RWPE2 (cell line): ENCODE measurements around the gene MBNL2.

Source experiments
- ATAC-seq: fragments of 200-7000 bp; cut with Tn5 transposase; 3 replicates; pipeline ENCODE4 v1.9.1; 2021; ENCODE audit warnings: low read depth
- DNase-seq: peaks from one replicate; pipeline ENCODE4 v3.0.0-alpha.2; 2020; ENCODE audit warnings: low spot score
- H3K27ac ChIP-seq: fragments of 450-650 bp; 2 replicates; pipeline ENCODE4 v1.5.1; 2017; ENCODE audit warnings: mild to moderate bottlenecking; ENCODE audit not compliant: poor library complexity, severe bottlenecking
- H3K27me3 ChIP-seq: fragments of 250-450 bp; sonication (Bioruptor Pico); 2 replicates; pipeline ENCODE4 v1.5.1; 2021; ENCODE audit warnings: mild to moderate bottlenecking, moderate library complexity; ENCODE audit not compliant: insufficient read depth, poor library complexity, severe bottlenecking
- H3K36me3 ChIP-seq: fragments of 250-450 bp; sonication (Bioruptor Pico); 2 replicates; pipeline ENCODE4 v1.5.1; 2020; ENCODE audit warnings: low read depth, mild to moderate bottlenecking, moderate library complexity
- H3K4me1 ChIP-seq: fragments of 250-450 bp; sonication (Bioruptor Pico); 2 replicates; pipeline ENCODE4 v1.5.1; 2021; ENCODE audit warnings: mild to moderate bottlenecking, moderate library complexity; ENCODE audit not compliant: insufficient read depth, poor library complexity, severe bottlenecking
- H3K4me3 ChIP-seq: fragments of 250-450 bp; sonication (Bioruptor Pico); 2 replicates; pipeline ENCODE4 v1.5.1; 2021; ENCODE audit warnings: mild to moderate bottlenecking, moderate library complexity; ENCODE audit not compliant: severe bottlenecking
- H3K9me3 ChIP-seq: fragments of 250-450 bp; sonication (Bioruptor Pico); 2 replicates; pipeline ENCODE4 v1.5.1; 2021; ENCODE audit warnings: mild to moderate bottlenecking, moderate library complexity; ENCODE audit not compliant: severe bottlenecking
- TF ChIP-seq, protein P1 (sequence below): fragments of 450-650 bp; IDR thresholded peaks from one replicate; pipeline ENCODE4 v1.5.1; 2017; ENCODE audit warnings: mild to moderate bottlenecking, moderate library complexity; ENCODE audit not compliant: poor library complexity, severe bottlenecking

MBNL2 gene

GRCh38 chr13:97392020-97392419 lies 169.9 kb downstream of the MBNL2 start:
- Histone ChIP-seq H3K9me3 (no peaks in the 10 kb centered on the region), H3K27ac (no peak overlapping the region), H3K4me1 (peaks cover 7% of the 10 kb centered on the region), H3K4me3 (no peak overlapping the region), H3K27me3 (no peaks in the 10 kb centered on the region), H3K36me3 (no peaks in the 10 kb centered on the region)
- DNase-seq (no peak), ATAC-seq (no peak)
- TF ChIP-seq, protein P1, sequence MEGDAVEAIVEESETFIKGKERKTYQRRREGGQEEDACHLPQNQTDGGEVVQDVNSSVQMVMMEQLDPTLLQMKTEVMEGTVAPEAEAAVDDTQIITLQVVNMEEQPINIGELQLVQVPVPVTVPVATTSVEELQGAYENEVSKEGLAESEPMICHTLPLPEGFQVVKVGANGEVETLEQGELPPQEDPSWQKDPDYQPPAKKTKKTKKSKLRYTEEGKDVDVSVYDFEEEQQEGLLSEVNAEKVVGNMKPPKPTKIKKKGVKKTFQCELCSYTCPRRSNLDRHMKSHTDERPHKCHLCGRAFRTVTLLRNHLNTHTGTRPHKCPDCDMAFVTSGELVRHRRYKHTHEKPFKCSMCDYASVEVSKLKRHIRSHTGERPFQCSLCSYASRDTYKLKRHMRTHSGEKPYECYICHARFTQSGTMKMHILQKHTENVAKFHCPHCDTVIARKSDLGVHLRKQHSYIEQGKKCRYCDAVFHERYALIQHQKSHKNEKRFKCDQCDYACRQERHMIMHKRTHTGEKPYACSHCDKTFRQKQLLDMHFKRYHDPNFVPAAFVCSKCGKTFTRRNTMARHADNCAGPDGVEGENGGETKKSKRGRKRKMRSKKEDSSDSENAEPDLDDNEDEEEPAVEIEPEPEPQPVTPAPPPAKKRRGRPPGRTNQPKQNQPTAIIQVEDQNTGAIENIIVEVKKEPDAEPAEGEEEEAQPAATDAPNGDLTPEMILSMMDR: no peak

DNA sequence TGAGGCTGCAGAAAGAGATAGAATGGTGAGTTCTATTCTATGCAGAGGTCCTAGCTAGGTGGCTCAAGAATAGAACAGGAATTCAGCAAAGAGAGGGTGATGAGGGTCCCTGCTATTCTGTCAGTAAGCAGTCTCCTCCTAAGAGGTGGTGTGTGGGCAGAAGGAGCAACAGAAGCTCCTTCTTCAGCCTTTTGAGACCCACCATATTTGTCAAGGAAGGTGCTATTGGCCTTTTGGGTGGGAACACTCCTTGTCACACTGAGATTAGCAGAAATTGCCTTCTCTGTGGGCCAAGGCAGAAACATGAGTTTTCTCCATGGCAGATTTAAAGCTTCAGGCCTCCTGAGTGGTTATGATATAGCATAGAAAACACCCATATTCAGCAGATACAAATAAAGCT lies 172.4 kb downstream of the MBNL2 start:
- no peaks in the 10 kb centered on the region for H3K36me3 ChIP-seq
- H3K4me1 ChIP-seq: peaks cover 7% of the 10 kb centered on the region
- TF ChIP-seq, protein P1: no peak
- H3K27ac ChIP-seq: no peak overlapping the region
- ATAC-seq (no peak), DNase-seq (no peak)
- H3K4me3 ChIP-seq: no peak overlapping the region
- no peaks in the 10 kb centered on the region for H3K27me3 ChIP-seq
- H3K9me3 ChIP-seq: no peaks in the 10 kb centered on the region

GRCh38 chr13:97395447-97396136 lies 173.5 kb downstream of the MBNL2 start:
- Histone ChIP-seq H3K36me3 (no peaks in the 10 kb centered on the region), H3K9me3 (no peaks in the 10 kb centered on the region), H3K4me3 (no peak overlapping the region), H3K4me1 (peaks cover 7% of the 10 kb centered on the region), H3K27me3 (no peaks in the 10 kb centered on the region), H3K27ac (no peak overlapping the region)
- ATAC-seq (peak; percentile 92), DNase-seq (no peak)
- TF ChIP-seq, protein P1: no peak

DNA sequence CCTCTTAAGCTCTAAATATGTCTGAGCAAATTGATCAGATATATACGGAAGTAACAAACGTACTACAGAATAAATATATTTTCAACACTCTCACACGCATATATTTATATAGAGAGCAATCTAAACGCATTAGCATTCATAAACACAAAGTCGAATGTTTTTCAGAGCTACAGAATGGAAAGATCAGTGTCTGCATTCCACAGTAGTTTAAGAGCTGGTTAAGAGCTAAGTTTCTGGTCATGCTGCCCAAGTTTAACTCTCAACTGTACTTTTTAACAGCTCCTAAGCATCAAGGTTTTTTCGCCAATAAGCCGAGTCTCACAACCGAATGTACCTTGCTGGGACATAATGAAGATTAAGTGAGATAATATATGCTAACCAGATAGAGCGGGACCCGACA lies 175.1 kb downstream of the MBNL2 start:
- H3K27me3 ChIP-seq: no peaks in the 10 kb centered on the region
- peaks cover 7% of the 10 kb centered on the region for H3K4me1 ChIP-seq
- no peak overlapping the region for H3K27ac ChIP-seq
- no peaks in the 10 kb centered on the region for H3K9me3 ChIP-seq
- H3K36me3 ChIP-seq: no peaks in the 10 kb centered on the region
- DNase-seq: no peak
- TF ChIP-seq, protein P1: no peak
- H3K4me3 ChIP-seq: no peak overlapping the region
- ATAC-seq: no peak

GRCh38 chr13:97401421-97401820 lies 179.3 kb downstream of the MBNL2 start:
- H3K4me1 ChIP-seq: no peaks in the 10 kb centered on the region
- no peak for ATAC-seq

More at GRCh38 chr13:97401421-97401820, 179.3 kb downstream of the MBNL2 start:
- TF ChIP-seq, protein P1: no peak
- H3K27ac ChIP-seq: no peak overlapping the region
- H3K27me3 ChIP-seq: no peaks in the 10 kb centered on the region
- H3K4me3 ChIP-seq: no peak overlapping the region
- no peak for DNase-seq
- no peaks in the 10 kb centered on the region for H3K9me3 ChIP-seq
- H3K36me3 ChIP-seq: no peaks in the 10 kb centered on the region
